GM23248 (cell line): Measurements from ENCODE around the gene SWAP70.

Experiments
- EZH2 ChIP-seq: fragments of 200-600 bp; sonication (generic); IDR thresholded peaks from 2 replicates; pipeline ENCODE4 v1.6.1; 2018; ENCODE audit warnings: antibody characterized with exemption, mild to moderate bottlenecking; ENCODE audit not compliant: insufficient read depth, poor library complexity, severe bottlenecking
- EZH2phosphoT487 ChIP-seq: fragments of 200-600 bp; sonication (generic); IDR thresholded peaks from 2 replicates; pipeline ENCODE4 v1.6.1; 2018; ENCODE audit warnings: antibody characterized with exemption, moderate library complexity, mild to moderate bottlenecking, low read depth; ENCODE audit not compliant: insufficient read depth

DNA sequence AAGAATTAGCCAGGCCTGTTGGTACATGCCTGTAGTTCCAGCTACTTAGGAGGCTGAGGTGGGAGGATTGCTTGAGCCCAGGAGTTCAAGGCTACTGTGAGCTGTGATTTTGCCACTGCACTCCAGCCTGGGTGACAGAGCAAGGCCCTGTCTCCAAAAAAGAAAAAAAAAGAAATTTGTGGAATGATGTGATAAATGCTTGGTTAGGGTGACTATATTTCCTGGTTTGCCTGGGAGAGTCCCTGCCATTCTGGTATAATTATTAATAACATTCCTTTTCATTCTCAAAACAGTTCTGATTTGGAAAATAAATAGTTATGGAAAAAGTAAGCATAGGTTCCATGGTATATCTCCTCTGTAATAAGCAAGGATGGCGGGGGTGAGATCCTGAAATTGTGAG lies 74.8 kb downstream of the SWAP70 start:
- TF ChIP-seq EZH2 (no peak), EZH2phosphoT487 (no peak)
